Prostate gland (tissue), 2 donors: ENCODE data around the gene SULT6B1. TPM values are rescaled to one million over a fixed set of nuclear protein-coding genes. Genes with fewer than 3 reads are reported as not detected.

ENCODE experiments used
- DNase-seq: peaks from one replicate; pipeline ENCODE4 v3.0.0-alpha.2; 2019; ENCODE audit warnings: low spot score
- H3K27ac ChIP-seq, 2 donors: fragments of 200-600 bp; sonication (generic); 2 replicates each; pipeline ENCODE4 v1.5.1; 2017 to 2019
- H3K27me3 ChIP-seq: fragments of 200-600 bp; sonication (generic); replicated peaks from 2 replicates; pipeline ENCODE4 v1.5.1; 2019; ENCODE audit not compliant: insufficient read depth
- H3K36me3 ChIP-seq, 2 donors: fragments of 200-600 bp; sonication (generic); 1 replicate in 1 of 2; 2 replicates in 1 of 2; pipeline versions ENCODE4 v1.5.1 to v1.8.1; 2017 to 2019
- H3K4me1 ChIP-seq: fragments of 200-600 bp; sonication (generic); replicated peaks from 2 replicates; pipeline ENCODE4 v1.5.1; 2019
- H3K4me3 ChIP-seq, 2 donors: fragments of 200-600 bp; sonication (generic); 2 replicates each; pipeline ENCODE4 v1.5.1; 2017 to 2019
- H3K9me3 ChIP-seq: fragments of 200-600 bp; sonication (generic); 2 replicates; pipeline ENCODE4 v1.5.1; 2017
- POLR2A ChIP-seq: fragments of 450-650 bp; IDR thresholded peaks from one replicate; pipeline ENCODE4 v1.6.1; 2016; ENCODE audit warnings: antibody characterized with exemption, mild to moderate bottlenecking
- POLR2AphosphoS5 ChIP-seq: sonication (generic); formaldehyde crosslinking; IDR thresholded peaks from one replicate; pipeline ENCODE4 v1.6.1; 2017; ENCODE audit warnings: antibody characterized with exemption
- WGBS: methylation state at CpG from one replicate; pipeline ENCODE4 v1.1.5; 2018; 5-methylcytosine and 5-hydroxymethylcytosine counted together
- intact Hi-C: fragments of 100-400 bp; cut with DNase I; formaldehyde crosslinking; loops from one replicate; pipeline ENCODE4 v1.14.2; 2022
- total RNA-seq, 2 donors: library from RNA; depleted of rRNA; stranded (reverse); fragments of >200 nt; gene quantifications; one replicate each; pipeline ENCODE4 v1.1.0, GENCODE V29; 2016
- TF ChIP-seq, protein P1 (sequence below), 4 experiments: fragments of 200-600 bp in 2 of 4; fragments of 450-650 bp in 2 of 4; sonication (generic) in 2 of 4; IDR thresholded peaks; 1 replicate in 3 of 4; 2 replicates in 1 of 4; pipeline ENCODE4 v1.5.1; 2016 to 2019; ENCODE audit warnings: antibody characterized with exemption in 4 of 4, mild to moderate bottlenecking in 2 of 4, moderate library complexity in 2 of 4

SULT6B1 gene
- total RNA-seq, 2 donors from 2014 or later: not detected

DNA sequence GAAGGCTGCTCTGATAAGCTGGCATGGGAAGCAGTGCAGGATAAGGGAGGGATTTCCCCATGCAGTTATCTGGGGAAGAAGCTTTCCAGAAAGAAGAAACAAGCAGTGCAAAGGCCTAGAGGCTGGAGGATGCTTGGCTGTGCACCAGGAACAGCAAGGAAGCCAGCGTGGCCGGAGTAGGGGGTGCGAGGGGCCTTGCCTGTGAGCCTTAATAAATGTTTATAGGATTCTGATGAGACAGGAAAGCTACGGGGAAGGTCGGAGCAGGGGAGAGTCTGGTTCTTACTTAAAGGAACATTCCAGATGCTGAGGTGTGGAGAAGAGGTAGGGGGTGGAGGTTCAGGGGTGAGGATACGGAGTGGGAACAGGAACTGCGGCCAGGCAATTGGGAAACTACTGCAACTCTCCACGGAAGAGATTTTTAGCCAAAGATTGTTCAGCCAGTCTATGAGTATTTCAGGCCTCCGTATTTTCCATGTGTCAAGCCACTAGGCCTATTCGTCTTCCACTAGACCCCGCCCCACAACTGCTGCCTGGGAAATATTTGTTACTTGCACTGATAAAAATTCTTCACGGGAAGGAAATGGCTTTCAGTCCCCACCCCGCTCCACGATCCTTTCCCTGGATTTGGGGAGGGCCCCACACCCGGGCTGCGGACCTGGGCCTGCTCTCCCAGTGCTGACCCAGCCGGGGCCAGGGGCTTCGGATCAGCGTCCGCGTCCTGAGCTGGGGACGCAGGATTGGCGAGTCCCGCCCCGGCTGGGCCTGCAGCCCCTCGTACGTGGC lies 32.2 kb downstream of the SULT6B1 start:
- no peaks in the 10 kb centered on the region for H3K4me1 ChIP-seq
- intact Hi-C loops: loop anchor here (5.0 kb wide), 1 partner anchor 76 kb away; the partner anchor contains the start of genes CEBPZ and NDUFAF7
- under 1% methylated on average over 27 of the region's 27 CpGs for WGBS
- no peaks in the 10 kb centered on the region for H3K27me3 ChIP-seq
- no peaks in the 10 kb centered on the region for H3K9me3 ChIP-seq
- no peaks in the 10 kb centered on the region for H3K36me3 ChIP-seq
- DNase-seq: peak; percentile 41
- peak overlapping the region; percentile 85 to 86 for H3K27ac ChIP-seq
- H3K4me3 ChIP-seq: peak overlapping the region; percentile 59 to 76
- TF ChIP-seq, protein P1, sequence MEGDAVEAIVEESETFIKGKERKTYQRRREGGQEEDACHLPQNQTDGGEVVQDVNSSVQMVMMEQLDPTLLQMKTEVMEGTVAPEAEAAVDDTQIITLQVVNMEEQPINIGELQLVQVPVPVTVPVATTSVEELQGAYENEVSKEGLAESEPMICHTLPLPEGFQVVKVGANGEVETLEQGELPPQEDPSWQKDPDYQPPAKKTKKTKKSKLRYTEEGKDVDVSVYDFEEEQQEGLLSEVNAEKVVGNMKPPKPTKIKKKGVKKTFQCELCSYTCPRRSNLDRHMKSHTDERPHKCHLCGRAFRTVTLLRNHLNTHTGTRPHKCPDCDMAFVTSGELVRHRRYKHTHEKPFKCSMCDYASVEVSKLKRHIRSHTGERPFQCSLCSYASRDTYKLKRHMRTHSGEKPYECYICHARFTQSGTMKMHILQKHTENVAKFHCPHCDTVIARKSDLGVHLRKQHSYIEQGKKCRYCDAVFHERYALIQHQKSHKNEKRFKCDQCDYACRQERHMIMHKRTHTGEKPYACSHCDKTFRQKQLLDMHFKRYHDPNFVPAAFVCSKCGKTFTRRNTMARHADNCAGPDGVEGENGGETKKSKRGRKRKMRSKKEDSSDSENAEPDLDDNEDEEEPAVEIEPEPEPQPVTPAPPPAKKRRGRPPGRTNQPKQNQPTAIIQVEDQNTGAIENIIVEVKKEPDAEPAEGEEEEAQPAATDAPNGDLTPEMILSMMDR (IDR thresholded peaks at IDR 0.05): no peak
- TF ChIP-seq POLR2AphosphoS5 (no peak), POLR2A (no peak)

DNA sequence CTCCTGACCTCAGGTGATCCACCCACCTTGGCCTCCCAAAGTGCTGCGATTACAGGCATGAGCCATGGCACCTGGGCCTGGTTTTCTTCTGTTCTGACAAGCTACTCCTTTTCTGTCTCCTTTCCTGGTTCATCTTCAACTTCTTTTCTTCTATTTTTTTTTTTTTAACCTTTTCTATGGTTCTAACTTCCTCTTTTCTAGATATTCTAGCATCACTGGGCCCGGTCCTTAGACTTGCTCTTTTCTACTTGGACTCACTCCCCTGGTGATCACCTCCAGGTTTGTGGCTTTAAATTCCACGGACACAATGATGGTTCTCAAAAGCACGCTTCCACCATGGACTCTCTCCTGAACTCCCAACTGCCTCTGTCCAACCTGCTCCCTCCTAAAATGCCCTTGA lies 33.7 kb downstream of the SULT6B1 start:
- no peak for DNase-seq
- H3K27me3 ChIP-seq: no peaks in the 10 kb centered on the region
- intact Hi-C loops: loop anchor here (5.0 kb wide), 1 partner anchor 78 kb away; the partner anchor contains the start of genes CEBPZ and NDUFAF7
- no peak overlapping the region for H3K27ac ChIP-seq
- 98% methylated on average over 4 of the region's 4 CpGs for WGBS
- H3K4me3 ChIP-seq: no peak overlapping the region
- TF ChIP-seq POLR2AphosphoS5 (no peak), POLR2A (no peak)
- TF ChIP-seq, protein P1 (IDR thresholded peaks at IDR 0.05): no peak
- no peaks in the 10 kb centered on the region for H3K36me3 ChIP-seq
- no peaks in the 10 kb centered on the region for H3K4me1 ChIP-seq
- H3K9me3 ChIP-seq: no peaks in the 10 kb centered on the region

DNA sequence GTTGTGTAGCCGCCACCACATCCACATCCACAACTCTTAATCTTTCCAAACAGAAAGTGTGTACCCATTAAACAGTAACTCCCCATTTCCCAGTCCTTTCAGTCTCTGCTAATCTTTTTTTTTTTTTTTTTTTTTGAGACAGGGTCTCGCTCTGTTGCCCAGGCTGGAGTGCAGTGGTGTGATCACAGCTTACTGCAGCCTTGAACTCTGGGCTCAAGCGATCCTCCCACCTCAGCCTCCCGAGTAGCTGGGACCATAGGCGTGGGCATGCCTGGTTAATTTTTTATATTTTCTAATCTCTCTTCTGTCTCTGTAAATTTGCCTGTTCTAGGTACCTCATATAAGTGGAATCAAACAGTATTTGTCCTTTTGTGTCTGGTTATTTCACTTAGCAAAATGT lies 35.2 kb downstream of the SULT6B1 start:
- TF ChIP-seq POLR2AphosphoS5: no peak
- TF ChIP-seq POLR2A: no peak
- TF ChIP-seq, protein P1 (IDR thresholded peaks at IDR 0.05): no peak
- intact Hi-C loops: no loop called here
- no peaks in the 10 kb centered on the region for H3K9me3 ChIP-seq
- no peaks in the 10 kb centered on the region for H3K27me3 ChIP-seq
- no peaks in the 10 kb centered on the region for H3K36me3 ChIP-seq
- no peak overlapping the region for H3K27ac ChIP-seq
- no peak overlapping the region for H3K4me3 ChIP-seq
- no peaks in the 10 kb centered on the region for H3K4me1 ChIP-seq
- 88% methylated on average over 5 of the region's 5 CpGs for WGBS
- no peak for DNase-seq

DNA sequence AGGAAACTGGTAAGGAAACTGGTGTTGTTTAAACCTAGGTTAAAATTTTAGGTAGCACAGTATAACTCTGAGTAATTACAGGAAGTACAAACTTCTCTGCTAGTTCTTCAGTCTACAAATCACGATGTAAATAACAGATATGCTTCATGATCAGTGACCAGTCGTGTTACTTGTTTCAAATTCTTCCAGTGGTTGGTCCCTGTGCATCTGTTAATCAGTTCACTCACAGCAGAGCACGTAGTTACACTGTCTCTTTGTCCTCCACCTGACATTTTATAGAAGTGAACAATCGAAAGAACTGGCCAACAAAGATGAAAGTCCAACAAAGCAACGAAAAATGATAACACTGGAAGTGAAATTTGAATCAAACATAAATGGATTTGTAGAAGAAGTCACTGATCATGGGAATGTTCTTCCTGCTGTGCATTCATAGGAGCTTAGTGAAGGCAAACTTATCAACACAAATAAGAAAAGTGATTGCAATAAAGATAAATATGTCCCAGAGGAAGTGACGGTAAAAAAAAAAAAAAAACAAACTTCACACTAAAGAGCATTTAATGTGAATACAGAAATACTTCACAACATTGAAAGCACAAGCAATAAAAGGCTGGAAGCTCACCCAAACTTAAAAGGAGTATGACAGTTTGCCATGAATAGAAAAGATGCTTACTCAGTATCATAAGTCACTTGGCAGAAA lies 38.7 kb downstream of the SULT6B1 start:
- Histone ChIP-seq H3K27me3 (no peaks in the 10 kb centered on the region), H3K27ac (peak overlapping the region; percentile 12 to 41), H3K4me1 (no peaks in the 10 kb centered on the region), H3K4me3 (no peak overlapping the region), H3K36me3 (no peaks in the 10 kb centered on the region), H3K9me3 (no peaks in the 10 kb centered on the region)
- 18% methylated on average over 6 of the region's 6 CpGs for WGBS
- intact Hi-C loops: no loop called here
- no peak for DNase-seq
- no peak for TF ChIP-seq POLR2A
- TF ChIP-seq, protein P1 (IDR thresholded peaks at IDR 0.05): no peak
- no peak for TF ChIP-seq POLR2AphosphoS5
